HCT116 (cell line): Measurements from ENCODE around the gene PARVG. TPM values are rescaled to one million over a fixed set of nuclear protein-coding genes. Genes with fewer than 3 reads are reported as not detected.

ENCODE experiments used
- ATAC-seq: fragments of 200-7000 bp; cut with Tn5 transposase; 2 replicates; pipeline ENCODE4 v1.9.1; 2020; ENCODE audit warnings: mild to moderate bottlenecking, moderate library complexity
- BruUV-seq: library from RNA; stranded (reverse); fragments of 400-500 nt; replicated peaks from 2 replicates; lab custom pipeline; 2021; lab: Mats Ljungman, UMichigan
- CTCF ChIA-PET: fragments of 300-600 bp; sonication (Branson Sonifier 250); formaldehyde crosslinking; loops from one replicate; lab custom pipeline; 2021; ENCODE audit warnings: antibody characterized with exemption; lab: Charles Lee
- POLR2A ChIA-PET: fragments of 300-600, 350-600 bp; sonication (Branson Sonifier 250); formaldehyde crosslinking; loops from one replicate; lab custom pipeline; 2021; ENCODE audit warnings: antibody characterized with exemption; lab: Charles Lee
- RAD21 ChIA-PET, 2 experiments: fragments of 300-600 bp; sonication (Branson Sonifier 250); formaldehyde crosslinking; loops; one replicate each; lab custom pipeline; 2023; ENCODE audit warnings: low total read pairs in 2 of 2; ENCODE audit not compliant: uncharacterized antibody in 2 of 2, unreplicated experiment in 2 of 2, low non-redundant PET in 1 of 2; lab: Charles Lee
- DNase-seq: peaks from one replicate; pipeline ENCODE4 v3.0.0-alpha.2; 2010; ENCODE audit warnings: low read depth, low spot score
- H2AFZ ChIP-seq: fragments of 200-600 bp; shearing (Covaris generic), sonication (generic); 2 replicates; pipeline ENCODE4 v1.6.1; 2017; ENCODE audit warnings: low read depth, mixed run types, mixed read lengths, antibody characterized with exemption, low read length; ENCODE audit not compliant: poor library complexity, severe bottlenecking
- H3K27ac ChIP-seq: 2 replicates; pipeline ENCODE4 v1.5.1; 2012; ENCODE audit warnings: low read depth, low read length
- H3K27me3 ChIP-seq: fragments of 200-600 bp; sonication (generic); 2 replicates; pipeline ENCODE4 v1.6.1; 2016; ENCODE audit warnings: mixed run types, low read length, mixed read lengths; ENCODE audit not compliant: insufficient read depth
- H3K36me3 ChIP-seq, 2 experiments: fragments of 200-500 bp in 1 of 2; fragments of 200-600 bp in 1 of 2; sonication (Bioruptor generic) in 1 of 2; sonication (generic) in 1 of 2; 2 replicates each; pipeline versions ENCODE4 v1.5.1 to v1.6.1; 2014 to 2016; ENCODE audit warnings: low read length in 2 of 2, inconsistent platforms in 1 of 2, mixed read lengths in 1 of 2, mixed run types in 1 of 2; ENCODE audit not compliant: insufficient read depth in 2 of 2, control insufficient read depth in 1 of 2
- H3K4me1 ChIP-seq, 2 experiments: fragments of 200-600 bp in 1 of 2; sonication (generic) in 1 of 2; 2 replicates each; pipeline versions ENCODE4 v1.5.1 to v1.6.1; 2012 to 2017; ENCODE audit warnings: low read length in 2 of 2, inconsistent platforms in 1 of 2, mild to moderate bottlenecking in 1 of 2, mixed read lengths in 1 of 2, mixed run types in 1 of 2, moderate library complexity in 1 of 2; ENCODE audit not compliant: insufficient read depth in 2 of 2, control insufficient read depth in 1 of 2
- H3K4me2 ChIP-seq: fragments of 200-600 bp; sonication (generic); 2 replicates; pipeline ENCODE4 v1.6.1; 2017; ENCODE audit warnings: mixed run types, low read length, mixed read lengths
- H3K4me3 ChIP-seq, 2 experiments: fragments of 200-600 bp in 1 of 2; sonication (generic) in 1 of 2; replicated peaks in 1 of 2; 2 replicates each; pipeline ENCODE4 v1.5.1; 2011 to 2016; ENCODE audit warnings: low read length in 2 of 2, control low read depth in 1 of 2, low read depth in 1 of 2, mild to moderate bottlenecking in 1 of 2, mixed read lengths in 1 of 2, mixed run types in 1 of 2
- H3K79me2 ChIP-seq: fragments of 200-600 bp; sonication (generic); 2 replicates; pipeline ENCODE4 v1.6.1; 2017; ENCODE audit warnings: mild to moderate bottlenecking, mixed run types, low read length, moderate library complexity, mixed read lengths; ENCODE audit not compliant: insufficient read depth
- H3K9ac ChIP-seq: fragments of 200-600 bp; sonication (generic); 2 replicates; pipeline ENCODE4 v1.6.1; 2016; ENCODE audit warnings: low read length, mixed read lengths
- H3K9me2 ChIP-seq: fragments of 200-600 bp; sonication (generic), shearing (Covaris generic); 2 replicates; pipeline ENCODE4 v1.6.1; 2017; ENCODE audit warnings: mixed run types, mild to moderate bottlenecking, moderate library complexity; ENCODE audit not compliant: insufficient read depth
- H3K9me3 ChIP-seq, 2 experiments: fragments of 200-500 bp in 1 of 2; fragments of 200-600 bp in 1 of 2; sonication (Bioruptor generic) in 1 of 2; sonication (generic) in 1 of 2; 2 replicates each; pipeline ENCODE4 v1.6.1; 2014 to 2017; ENCODE audit warnings: low read length in 2 of 2, mixed read lengths in 2 of 2, inconsistent platforms in 1 of 2, low read depth in 1 of 2, mild to moderate bottlenecking in 1 of 2, mixed run types in 1 of 2, moderate library complexity in 1 of 2; ENCODE audit not compliant: control insufficient read depth in 1 of 2, insufficient read depth in 1 of 2
- H4K20me1 ChIP-seq: fragments of 200-600 bp; sonication (generic), shearing (Covaris generic); 2 replicates; pipeline ENCODE4 v1.6.1; 2017; ENCODE audit warnings: mixed run types, mild to moderate bottlenecking, moderate library complexity; ENCODE audit not compliant: insufficient read depth
- CEBPB ChIP-seq: IDR thresholded peaks from 2 replicates; pipeline ENCODE4 v1.6.1; 2012; ENCODE audit warnings: low read depth
- CTCF ChIP-seq, 3 experiments: fragments of 200-600 bp in 1 of 3; sonication (generic) in 1 of 3; IDR thresholded peaks in 2 of 3; conservative IDR thresholded peaks in 1 of 3; 2 replicates each; pipeline ENCODE4 v1.5.1; 2012 to 2017; ENCODE audit warnings: low read depth in 2 of 3, low read length in 2 of 3, antibody characterized with exemption in 1 of 3, borderline replicate concordance in 1 of 3, control low read depth in 1 of 3, mild to moderate bottlenecking in 1 of 3, mixed read lengths in 1 of 3, mixed run types in 1 of 3, moderate library complexity in 1 of 3; ENCODE audit not compliant: insufficient read depth in 1 of 3
- JUND ChIP-seq: IDR thresholded peaks from 2 replicates; pipeline ENCODE4 v1.6.1; 2012
- POLR2A ChIP-seq: IDR thresholded peaks from 2 replicates; pipeline ENCODE4 v1.7.0; 2011; ENCODE audit warnings: borderline replicate concordance; ENCODE audit not compliant: insufficient read depth, insufficient read length; ENCODE audit errors: extremely low read depth
- RAD21 ChIP-seq: IDR thresholded peaks from 2 replicates; pipeline ENCODE4 v1.6.1; 2012; ENCODE audit warnings: low read depth, mild to moderate bottlenecking
- SIN3A ChIP-seq: IDR thresholded peaks from 2 replicates; pipeline ENCODE4 v1.6.1; 2012; ENCODE audit warnings: low read depth
- SP1 ChIP-seq: IDR thresholded peaks from 2 replicates; pipeline ENCODE4 v1.6.1; 2012; ENCODE audit warnings: low read depth
- TCF7L2 ChIP-seq: IDR thresholded peaks from 2 replicates; pipeline ENCODE4 v1.7.0; 2011; ENCODE audit warnings: borderline replicate concordance, inconsistent platforms; ENCODE audit not compliant: insufficient read depth, insufficient read length; ENCODE audit errors: extremely low read depth
- ZFX ChIP-seq: fragments of 450-650 bp; IDR thresholded peaks from 2 replicates; pipeline ENCODE4 v1.6.1; 2017
- intact Hi-C: fragments of 100-400 bp; cut with micrococcal nuclease; formaldehyde crosslinking; loops from 2 replicates; pipeline ENCODE4 v1.10.0; 2022
- total RNA-seq: library from RNA; stranded (reverse); gene quantifications from one replicate; pipeline ENCODE4 v1.2.1, GENCODE V29; 2021; ENCODE audit not compliant: unreplicated experiment

The PARVG gene
- total RNA-seq, 1 experiment from 2014 or later, result 0.57 TPM

- TF ChIP-seq SP1, result no peak
- no peak for TF ChIP-seq POLR2A
- no peak for TF ChIP-seq SIN3A
- TF ChIP-seq ZFX, result no peak
- TF ChIP-seq CEBPB, result no peak
- TF ChIP-seq CTCF (IDR thresholded peaks at IDR 0.05 in 2 of 3, conservative IDR thresholded peaks at IDR 0.05 in 1 of 3; ENCODE audit: borderline replicate concordance in 1 of 3, insufficient read depth in 1 of 3, low read depth in 2 of 3, low read length in 2 of 3), result no peak
- no peak for TF ChIP-seq RAD21
- TF ChIP-seq JUND, result no peak
- TF ChIP-seq TCF7L2, result no peak
- RAD21 ChIA-PET, result no interaction called here
- intact Hi-C loops, result no loop called here
- no peak overlapping the region for H3K27ac ChIP-seq
- no peak overlapping the region for H3K9ac ChIP-seq
- CTCF ChIA-PET, result no interaction called here
- peaks cover 3% of the 10 kb centered on the region; the same call in 1 of the 2 replicates for H3K27me3 ChIP-seq
- no TSS peak for BruUV-seq
- H3K4me1 ChIP-seq, result no peaks in the 10 kb centered on the region
- POLR2A ChIA-PET, result no interaction called here
- no peak overlapping the region for H3K4me2 ChIP-seq
- no peaks in the 10 kb centered on the region for H3K9me3 ChIP-seq
- DNase-seq (no peak), ATAC-seq (no peak)
- no peaks in the 10 kb centered on the region for H4K20me1 ChIP-seq
- no peak overlapping the region for H3K4me3 ChIP-seq
- no peaks in the 10 kb centered on the region for H3K9me2 ChIP-seq
- no peaks in the 10 kb centered on the region for H3K79me2 ChIP-seq
- no peaks in the 10 kb centered on the region for H3K36me3 ChIP-seq
- no peak overlapping the region for H2AFZ ChIP-seq
Observed at GRCh38 chr22:44181912-44182587, 1.3 kb downstream of the PARVG start.
